Measurements from ENCODE around the gene RNASEH2B. TPM values are rescaled to one million over a fixed set of nuclear protein-coding genes. Genes with fewer than 3 reads are reported as not detected.

Gene RNASEH2B
- total and polyA plus RNA-seq, 9 of the 15 experiments (the other 6 are each of a cell fraction or from before 2014, with no cell fraction given): 26.3 to 109 (median 62.5) TPM

- TF ChIP-seq SAP30 (IDR thresholded peaks at IDR 0.05; ENCODE audit: borderline replicate concordance, insufficient read depth, low read depth, low read length, poor library complexity, severe bottlenecking): no peak
- no peak for TF ChIP-seq ZNF830 (CRISPR knock-in tag; IDR thresholded peaks at IDR 0.05)
- no peak for TF ChIP-seq ZNF785 (CRISPR knock-in tag; IDR thresholded peaks at IDR 0.05)
Observed at GRCh38 chr13:50894012-50894411, 15.6 kb upstream of the RNASEH2B start (continued).

GRCh38 chr13:50894504-50894903 lies 15.1 kb upstream of the RNASEH2B start:
- H3K9me3 ChIP-seq (replicated peaks; ENCODE audit: control insufficient read depth, insufficient read depth, low read depth, low read length): no peaks in the 10 kb centered on the region
- POLR2A ChIA-PET: no interaction called here
- H4K20me1 ChIP-seq (replicated peaks; ENCODE audit: control insufficient read depth, insufficient read depth, low read length): no peaks in the 10 kb centered on the region
- 28% methylated on average over 2 of the region's 2 CpGs for WGBS (ENCODE audit: insufficient coverage, low coverage, missing lambda C conversion rate)
- H3K4me3 ChIP-seq: no peak overlapping the region
- in situ Hi-C loops (cut with MboI) (no loop called here), intact Hi-C loops (cut with micrococcal nuclease) (no loop called here)
- H3K79me2 ChIP-seq (ENCODE audit: control insufficient read depth, insufficient read depth, low read length): no peaks in the 10 kb centered on the region
- BruUV-seq (replicated peaks): no TSS peak
- H2AFZ ChIP-seq (ENCODE audit: low read depth, low read length): no peak overlapping the region
- DNase-seq (ENCODE audit: extremely low read depth in 1 of 4, low spot score in 3 of 4) (no peak), ATAC-seq (no peak), FAIRE-seq (no peak)
- CTCF ChIA-PET (ENCODE audit: low intra/inter-chr PET ratio): no interaction called here
- no peaks in the 10 kb centered on the region for H3K27me3 ChIP-seq (ENCODE audit: control insufficient read depth in 2 of 2, insufficient read depth in 2 of 2, low read length in 2 of 2)
- H3K4me2 ChIP-seq (ENCODE audit: insufficient read depth, low read length): no peak overlapping the region
- H3K4me1 ChIP-seq (replicated peaks in 1 of 2; ENCODE audit: control insufficient read depth in 2 of 2, insufficient read depth in 2 of 2, low read length in 2 of 2): no peaks in the 10 kb centered on the region
- H3K36me3 ChIP-seq (ENCODE audit: control insufficient read depth, insufficient read depth, low read length): no peaks in the 10 kb centered on the region
- H3K9me1 ChIP-seq (ENCODE audit: control insufficient read depth, insufficient read depth, low read length): no peaks in the 10 kb centered on the region
- 0 out of 2 replicates have a peak, but pooled peaks have one; percentile 21 for TF ChIP-seq NFIC (IDR thresholded peaks at IDR 0.05)
- no peak for TF ChIP-seq U2AF2 (optimal IDR thresholded peaks at IDR 0.05; ENCODE audit: low read depth, low read length)
- no peak overlapping the region for H3K27ac ChIP-seq (ENCODE audit: extremely low read depth, low read depth, low read length)
- H3K9ac ChIP-seq (ENCODE audit: insufficient read depth in 1 of 2, low read depth in 2 of 2, low read length in 2 of 2): no peak overlapping the region

GRCh38 chr13:50898338-50898737 lies 11.3 kb upstream of the RNASEH2B start:
- DNase-seq (ENCODE audit: extremely low read depth in 1 of 4, low spot score in 3 of 4) (no peak), FAIRE-seq (no peak), ATAC-seq (no peak)
- Histone ChIP-seq H3K27me3 (ENCODE audit: control insufficient read depth in 2 of 2, insufficient read depth in 2 of 2, low read length in 2 of 2) (0 out of 5 replicates have a peak, but pooled peaks cover 0 to 3% of the 10 kb centered on the region in 2 experiments), H3K4me3 (no peak overlapping the region), H3K9ac (ENCODE audit: insufficient read depth in 1 of 2, low read depth in 2 of 2, low read length in 2 of 2) (no peak overlapping the region), H3K9me1 (ENCODE audit: control insufficient read depth, insufficient read depth, low read length) (no peaks in the 10 kb centered on the region), H3K27ac (ENCODE audit: extremely low read depth, low read depth, low read length) (no peak overlapping the region), H3K4me1 (replicated peaks in 1 of 2; ENCODE audit: control insufficient read depth in 2 of 2, insufficient read depth in 2 of 2, low read length in 2 of 2) (no peaks in the 10 kb centered on the region), H3K4me2 (ENCODE audit: insufficient read depth, low read length) (no peak overlapping the region), H3K36me3 (ENCODE audit: control insufficient read depth, insufficient read depth, low read length) (no peaks in the 10 kb centered on the region), H3K9me3 (replicated peaks; ENCODE audit: control insufficient read depth, insufficient read depth, low read depth, low read length) (no peaks in the 10 kb centered on the region), H4K20me1 (replicated peaks; ENCODE audit: control insufficient read depth, insufficient read depth, low read length) (no peaks in the 10 kb centered on the region), H2AFZ (ENCODE audit: low read depth, low read length) (no peak overlapping the region), H3K79me2 (ENCODE audit: control insufficient read depth, insufficient read depth, low read length) (no peaks in the 10 kb centered on the region)
- no TSS peak for BruUV-seq (replicated peaks)
- intact Hi-C loops (cut with micrococcal nuclease) (no loop called here), in situ Hi-C loops (cut with MboI) (no loop called here)
- 0% methylated on average over 1 of the region's 1 CpG for whole genome bisulfite sequencing (ENCODE audit: insufficient coverage, low coverage, missing lambda C conversion rate)
- POLR2A ChIA-PET: no interaction called here
- CTCF ChIA-PET (ENCODE audit: low intra/inter-chr PET ratio): no interaction called here
- TF ChIP-seq RAD21 (CRISPR knock-in tag; conservative IDR thresholded peaks at IDR 0.05 in 1 of 2, IDR thresholded peaks at IDR 0.05 in 1 of 2) (no peak), ZNF408 (CRISPR knock-in tag; IDR thresholded peaks at IDR 0.05; ENCODE audit: low read depth) (no peak), MITF (IDR thresholded peaks at IDR 0.05) (no peak), JUNB (CRISPR knock-in tag; conservative IDR thresholded peaks at IDR 0.05) (no peak), ZNF124 (CRISPR knock-in tag; IDR thresholded peaks at IDR 0.05) (no peak), CBX2 (IDR thresholded peaks at IDR 0.05; ENCODE audit: insufficient read depth, low read length, poor library complexity, severe bottlenecking) (no peak), ATF2 (CRISPR knock-in tag; IDR thresholded peaks at IDR 0.05) (no peak), FOXA1 (IDR thresholded peaks at IDR 0.05; ENCODE audit: borderline replicate concordance) (no peak)

Measured in K562 (cell line).